Measurements from ENCODE around the gene POLD4.

POLD4 gene

GRCh38 chr11:67376873-67377808 lies 23.8 kb upstream of the POLD4 start:
- H3K4me1 Mint-ChIP-seq: peaks cover 47% of the 10 kb centered on the region
- no peaks in the 10 kb centered on the region for H3K27me3 Mint-ChIP-seq
- H3K9me3 Mint-ChIP-seq: no peaks in the 10 kb centered on the region
- no peak overlapping the region for H3K4me3 Mint-ChIP-seq
- H3K36me3 Mint-ChIP-seq: no peaks in the 10 kb centered on the region
- ATAC-seq: no peak
- H3K27ac Mint-ChIP-seq: peak overlapping the region; percentile 52

GRCh38 chr11:67376063-67376820 lies 22.9 kb upstream of the POLD4 start:
- ATAC-seq: no peak
- Mint-ChIP-seq H3K27ac (peak overlapping the region; percentile 52), H3K4me3 (no peak overlapping the region), H3K36me3 (no peaks in the 10 kb centered on the region), H3K9me3 (no peaks in the 10 kb centered on the region), H3K27me3 (no peaks in the 10 kb centered on the region), H3K4me1 (peaks cover 50% of the 10 kb centered on the region)

GRCh38 chr11:67375320-67376055 lies 22.1 kb upstream of the POLD4 start:
- H3K9me3 Mint-ChIP-seq: no peaks in the 10 kb centered on the region
- H3K27me3 Mint-ChIP-seq: no peaks in the 10 kb centered on the region
- H3K4me3 Mint-ChIP-seq: no peak overlapping the region
- no peak for ATAC-seq
- peaks cover 50% of the 10 kb centered on the region for H3K4me1 Mint-ChIP-seq
- no peaks in the 10 kb centered on the region for H3K36me3 Mint-ChIP-seq
- H3K27ac Mint-ChIP-seq: peak overlapping the region; percentile 52

GRCh38 chr11:67374571-67375281 lies 21.4 kb upstream of the POLD4 start:
- H3K4me1 Mint-ChIP-seq: peaks cover 54% of the 10 kb centered on the region
- H3K27ac Mint-ChIP-seq: peak overlapping the region; percentile 90
- no peaks in the 10 kb centered on the region for H3K9me3 Mint-ChIP-seq
- no peak for ATAC-seq
- H3K27me3 Mint-ChIP-seq: no peaks in the 10 kb centered on the region
- no peaks in the 10 kb centered on the region for H3K36me3 Mint-ChIP-seq
- H3K4me3 Mint-ChIP-seq: no peak overlapping the region

- Mint-ChIP-seq H3K4me3 (peak overlapping the region; percentile 87), H3K27ac (peak overlapping the region; percentile 90), H3K36me3 (no peaks in the 10 kb centered on the region), H3K9me3 (no peaks in the 10 kb centered on the region), H3K4me1 (peaks cover 54% of the 10 kb centered on the region), H3K27me3 (no peaks in the 10 kb centered on the region)
- ATAC-seq: peak; percentile 82
Measured at GRCh38 chr11:67373648-67374570, 20.6 kb upstream of the POLD4 start.

GRCh38 chr11:67372993-67373647 lies 19.8 kb upstream of the POLD4 start, which contains the start of gene CLCF1:
Gene CLCF1, minus strand, starts transcription at chr11:67373598. Its CDS starts 59 bp downstream, at chr11:67373539.
- Mint-ChIP-seq H3K4me1 (peaks cover 57% of the 10 kb centered on the region), H3K9me3 (no peaks in the 10 kb centered on the region), H3K27ac (peak within 1 kb of the TSS; percentile 90), H3K4me3 (peak within 1 kb of the TSS; percentile 87), H3K27me3 (no peaks in the 10 kb centered on the region), H3K36me3 (peaks cover 6% of the 10 kb centered on the region)
- peak; percentile 56 for ATAC-seq

- peak overlapping the region; percentile 79 for H3K4me3 Mint-ChIP-seq
Measured at GRCh38 chr11:67372321-67372992, 19.1 kb upstream of the POLD4 start.

GRCh38 chr11:67371911-67372320 lies 18.6 kb upstream of the POLD4 start:
- peak overlapping the region; percentile 64 for H3K27ac Mint-ChIP-seq
- peaks cover 11% of the 10 kb centered on the region for H3K36me3 Mint-ChIP-seq
- H3K4me3 Mint-ChIP-seq: peak overlapping the region; percentile 79
- peak; percentile 0 for ATAC-seq
- peaks cover 67% of the 10 kb centered on the region for H3K4me1 Mint-ChIP-seq
- no peaks in the 10 kb centered on the region for H3K9me3 Mint-ChIP-seq
- H3K27me3 Mint-ChIP-seq: no peaks in the 10 kb centered on the region

More at GRCh38 chr11:67372321-67372992, 19.1 kb upstream of the POLD4 start:
- Mint-ChIP-seq H3K27me3 (no peaks in the 10 kb centered on the region), H3K36me3 (peaks cover 11% of the 10 kb centered on the region), H3K4me1 (peaks cover 64% of the 10 kb centered on the region), H3K9me3 (no peaks in the 10 kb centered on the region), H3K27ac (peak overlapping the region; percentile 64)
- peak; percentile 29 for ATAC-seq

- ATAC-seq: peak; percentile 42
- H3K4me3 Mint-ChIP-seq: peak overlapping the region; percentile 79
- no peaks in the 10 kb centered on the region for H3K27me3 Mint-ChIP-seq
- H3K9me3 Mint-ChIP-seq: no peaks in the 10 kb centered on the region
- H3K36me3 Mint-ChIP-seq: peaks cover 14% of the 10 kb centered on the region
- H3K4me1 Mint-ChIP-seq: peaks cover 73% of the 10 kb centered on the region
- H3K27ac Mint-ChIP-seq: peak overlapping the region; percentile 64
Measured at GRCh38 chr11:67371189-67371910, 18.0 kb upstream of the POLD4 start.

- Mint-ChIP-seq H3K27me3 (no peaks in the 10 kb centered on the region), H3K27ac (peak overlapping the region; percentile 64), H3K4me3 (peak overlapping the region; percentile 52), H3K36me3 (peaks cover 22% of the 10 kb centered on the region), H3K4me1 (peaks cover 77% of the 10 kb centered on the region), H3K9me3 (no peaks in the 10 kb centered on the region)
- ATAC-seq: no peak
Measured at GRCh38 chr11:67370351-67371076, 17.2 kb upstream of the POLD4 start.

- no peak for ATAC-seq
- H3K36me3 Mint-ChIP-seq: peaks cover 29% of the 10 kb centered on the region
- H3K9me3 Mint-ChIP-seq: no peaks in the 10 kb centered on the region
- H3K27me3 Mint-ChIP-seq: no peaks in the 10 kb centered on the region
- H3K4me3 Mint-ChIP-seq: no peak overlapping the region
- peaks cover 82% of the 10 kb centered on the region for H3K4me1 Mint-ChIP-seq
- H3K27ac Mint-ChIP-seq: peak overlapping the region; percentile 64
Measured at GRCh38 chr11:67369801-67370284, 16.5 kb upstream of the POLD4 start.

- Mint-ChIP-seq H3K9me3 (no peaks in the 10 kb centered on the region), H3K27me3 (no peaks in the 10 kb centered on the region), H3K4me3 (peak overlapping the region; percentile 15), H3K27ac (peak overlapping the region; percentile 64), H3K4me1 (peaks cover 83% of the 10 kb centered on the region), H3K36me3 (peaks cover 35% of the 10 kb centered on the region)
- no peak for ATAC-seq
Measured at GRCh38 chr11:67369275-67369674, 15.9 kb upstream of the POLD4 start.

Measured in stimulated activated memory B cell treated with anti-CD40 and anti-IgM and Interleukin-4, amounts not matched to agents 10 μg/mL and 1 μg/mL and 100 μg/mL, for 72 hours (primary cell).